ENCODE data around the gene CCL13. TPM values are rescaled to one million over a fixed set of nuclear protein-coding genes. Genes with fewer than 3 reads are reported as not detected.

Gene CCL13
- total RNA-seq, 4 donors from 2014 or later: 3.0 to 4.1 TPM; not detected in 2

DNA sequence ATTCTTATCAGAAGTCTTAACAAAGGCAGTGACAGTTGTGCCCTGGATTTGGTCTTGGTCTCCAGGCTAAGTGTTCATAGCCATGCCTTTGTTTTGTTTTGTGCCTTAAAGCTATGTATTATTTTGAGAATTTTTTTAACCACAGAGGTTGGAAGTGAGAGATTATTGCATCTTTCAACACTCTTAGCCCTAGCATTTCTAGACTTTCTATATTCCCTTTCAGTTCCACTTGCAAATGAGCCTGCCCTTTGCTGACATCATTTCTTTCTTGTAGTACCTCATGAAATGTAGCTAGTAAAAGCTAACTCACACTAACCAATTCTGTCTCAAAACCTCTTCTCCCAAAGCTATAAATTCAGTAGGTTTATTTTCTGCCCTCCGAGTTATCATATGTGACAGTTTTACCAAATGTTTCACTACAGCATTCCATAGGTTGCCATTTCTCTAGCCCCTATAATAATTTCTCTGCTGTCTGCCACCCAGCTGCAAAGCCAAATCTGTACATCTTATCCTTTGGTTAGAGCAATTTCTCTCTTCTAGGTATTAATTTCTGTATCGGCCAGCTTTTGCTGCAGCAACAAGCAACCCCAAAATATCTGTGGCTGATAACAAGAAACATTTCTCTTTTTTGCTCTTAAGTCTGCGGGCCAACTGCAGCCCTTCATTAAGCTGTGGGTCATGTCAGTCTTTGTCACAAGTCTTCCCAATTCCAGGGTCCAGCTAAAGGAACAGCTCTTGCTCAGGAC is 21.0 kb downstream of the CCL13 start:
- intact Hi-C loops (cut with DNase I; ENCODE audit: low total_unique reads): no loop called here
- Histone ChIP-seq H3K4me3 (no peak overlapping the region), H3K36me3 (no peaks in the 10 kb centered on the region), H3K27ac (no peak overlapping the region), H3K9me3 (no peaks in the 10 kb centered on the region), H3K4me1 (no peaks in the 10 kb centered on the region), H3K27me3 (no peaks in the 10 kb centered on the region)
- TF ChIP-seq POLR2A (IDR thresholded peaks at IDR 0.05): no peak
- TF ChIP-seq, protein P1, sequence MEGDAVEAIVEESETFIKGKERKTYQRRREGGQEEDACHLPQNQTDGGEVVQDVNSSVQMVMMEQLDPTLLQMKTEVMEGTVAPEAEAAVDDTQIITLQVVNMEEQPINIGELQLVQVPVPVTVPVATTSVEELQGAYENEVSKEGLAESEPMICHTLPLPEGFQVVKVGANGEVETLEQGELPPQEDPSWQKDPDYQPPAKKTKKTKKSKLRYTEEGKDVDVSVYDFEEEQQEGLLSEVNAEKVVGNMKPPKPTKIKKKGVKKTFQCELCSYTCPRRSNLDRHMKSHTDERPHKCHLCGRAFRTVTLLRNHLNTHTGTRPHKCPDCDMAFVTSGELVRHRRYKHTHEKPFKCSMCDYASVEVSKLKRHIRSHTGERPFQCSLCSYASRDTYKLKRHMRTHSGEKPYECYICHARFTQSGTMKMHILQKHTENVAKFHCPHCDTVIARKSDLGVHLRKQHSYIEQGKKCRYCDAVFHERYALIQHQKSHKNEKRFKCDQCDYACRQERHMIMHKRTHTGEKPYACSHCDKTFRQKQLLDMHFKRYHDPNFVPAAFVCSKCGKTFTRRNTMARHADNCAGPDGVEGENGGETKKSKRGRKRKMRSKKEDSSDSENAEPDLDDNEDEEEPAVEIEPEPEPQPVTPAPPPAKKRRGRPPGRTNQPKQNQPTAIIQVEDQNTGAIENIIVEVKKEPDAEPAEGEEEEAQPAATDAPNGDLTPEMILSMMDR (IDR thresholded peaks at IDR 0.05): no peak
- DNase-seq: no peak

DNA sequence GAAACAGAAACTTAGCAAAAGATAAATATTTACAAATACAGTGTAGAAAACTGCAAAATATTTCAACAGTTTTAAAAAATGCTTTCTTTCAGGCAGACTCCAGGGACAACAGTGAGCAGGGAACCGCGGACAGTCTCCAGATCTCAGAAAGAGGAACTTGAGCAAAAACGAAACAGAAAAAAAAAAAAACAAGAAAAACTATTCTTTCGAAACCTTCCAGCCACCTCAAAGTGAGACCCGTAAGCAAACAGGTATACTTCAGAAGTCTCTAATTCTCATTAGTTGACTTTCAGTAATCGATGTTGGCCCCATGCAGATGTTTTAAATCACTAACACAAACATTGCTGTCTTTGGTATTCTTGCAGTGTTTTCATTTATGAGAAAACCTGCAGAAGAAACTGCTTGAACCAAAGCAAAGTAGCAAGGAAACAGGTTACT is 22.4 kb downstream of the CCL13 start:
- H3K36me3 ChIP-seq: no peaks in the 10 kb centered on the region
- DNase-seq: no peak
- TF ChIP-seq, protein P1 (IDR thresholded peaks at IDR 0.05): no peak
- TF ChIP-seq POLR2A (IDR thresholded peaks at IDR 0.05): no peak
- H3K9me3 ChIP-seq: no peaks in the 10 kb centered on the region
- no peaks in the 10 kb centered on the region for H3K4me1 ChIP-seq
- no peak overlapping the region for H3K27ac ChIP-seq
- H3K27me3 ChIP-seq: no peaks in the 10 kb centered on the region
- H3K4me3 ChIP-seq: no peak overlapping the region
- intact Hi-C loops (cut with DNase I; ENCODE audit: low total_unique reads): no loop called here

DNA sequence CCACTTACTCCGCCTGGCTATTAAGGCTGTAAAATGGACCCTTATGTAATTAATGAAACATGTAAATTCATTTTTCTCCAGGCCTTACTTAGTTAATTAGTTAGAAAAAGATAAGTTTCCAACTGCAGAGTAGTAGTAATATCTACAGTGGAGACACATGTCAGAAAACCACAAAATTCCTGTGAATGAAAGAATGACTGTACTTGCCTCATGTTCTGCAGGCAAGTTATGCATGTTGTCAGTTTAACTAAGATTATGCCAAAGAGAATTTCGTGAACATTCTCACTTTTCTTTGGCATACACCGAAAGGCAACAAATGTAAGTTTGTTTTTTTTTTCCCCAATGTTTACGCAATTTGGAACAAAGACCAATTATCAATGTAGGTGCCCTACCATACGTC is 23.6 kb downstream of the CCL13 start:
- Histone ChIP-seq H3K4me3 (no peak overlapping the region), H3K27ac (no peak overlapping the region), H3K36me3 (no peaks in the 10 kb centered on the region), H3K9me3 (no peaks in the 10 kb centered on the region), H3K27me3 (no peaks in the 10 kb centered on the region), H3K4me1 (no peaks in the 10 kb centered on the region)
- intact Hi-C loops (cut with DNase I; ENCODE audit: low total_unique reads): no loop called here
- DNase-seq: no peak
- TF ChIP-seq, protein P1 (IDR thresholded peaks at IDR 0.05): no peak
- TF ChIP-seq POLR2A (IDR thresholded peaks at IDR 0.05): no peak

DNA sequence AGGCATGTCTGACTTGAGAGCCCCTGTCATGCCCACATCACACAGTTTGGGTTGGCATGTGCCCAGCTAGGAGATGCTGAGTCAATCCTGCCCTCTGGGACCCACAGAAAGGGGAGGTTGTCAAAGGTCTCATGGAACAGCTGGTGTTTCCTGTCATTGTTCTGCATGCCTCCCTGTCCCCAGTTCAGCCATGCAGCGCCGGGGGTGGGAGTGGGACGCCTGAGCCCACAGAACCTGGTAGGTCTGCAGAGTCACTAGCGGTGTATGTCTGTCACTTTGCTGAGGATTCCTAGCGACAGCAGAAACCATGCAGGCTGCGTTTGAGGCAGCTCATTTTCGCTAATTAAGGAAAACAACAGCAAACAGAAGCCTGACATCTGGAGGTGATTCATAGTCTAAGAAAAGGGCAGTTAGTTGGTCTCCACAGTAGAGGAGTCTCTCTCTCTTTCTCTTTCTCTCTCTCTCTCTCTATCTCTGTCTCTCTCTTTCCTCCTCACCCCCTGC is 26.4 kb downstream of the CCL13 start:
- TF ChIP-seq POLR2A (IDR thresholded peaks at IDR 0.05): no peak
- TF ChIP-seq, protein P1 (IDR thresholded peaks at IDR 0.05): no peak
- Histone ChIP-seq H3K9me3 (no peaks in the 10 kb centered on the region), H3K27ac (no peak overlapping the region), H3K4me1 (no peaks in the 10 kb centered on the region), H3K4me3 (no peak overlapping the region), H3K27me3 (no peaks in the 10 kb centered on the region), H3K36me3 (no peaks in the 10 kb centered on the region)
- intact Hi-C loops (cut with DNase I; ENCODE audit: low total_unique reads): no loop called here
- DNase-seq: no peak

DNA sequence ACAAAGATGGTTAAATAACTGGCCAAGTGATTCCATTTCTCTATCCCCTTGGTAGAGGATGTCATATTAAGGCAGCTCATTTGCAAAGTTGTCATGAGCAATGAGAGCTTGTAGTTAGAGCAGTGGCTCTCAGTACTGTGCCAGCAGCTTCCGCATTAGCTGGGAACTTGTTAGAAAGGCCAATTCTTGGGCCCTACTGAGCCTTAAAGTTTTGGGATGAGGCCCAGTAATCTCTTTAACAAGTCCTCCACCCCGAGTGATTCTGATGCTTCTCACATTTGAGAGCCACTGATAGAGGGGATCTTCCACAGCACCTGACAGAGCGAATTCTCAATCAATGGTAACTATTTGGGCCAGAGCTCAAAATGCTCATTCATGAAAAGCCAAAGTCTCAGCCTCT is 26.9 kb downstream of the CCL13 start:
- intact Hi-C loops (cut with DNase I; ENCODE audit: low total_unique reads): no loop called here
- Histone ChIP-seq H3K9me3 (no peaks in the 10 kb centered on the region), H3K27ac (no peak overlapping the region), H3K27me3 (no peaks in the 10 kb centered on the region), H3K4me1 (no peaks in the 10 kb centered on the region), H3K4me3 (no peak overlapping the region), H3K36me3 (no peaks in the 10 kb centered on the region)
- no peak for TF ChIP-seq POLR2A (IDR thresholded peaks at IDR 0.05)
- TF ChIP-seq, protein P1 (IDR thresholded peaks at IDR 0.05): no peak
- no peak for DNase-seq

Measured in uterus (tissue), 4 donors.